ENCODE data around the gene RASGRP4. TPM values are rescaled to one million over a fixed set of nuclear protein-coding genes. Genes with fewer than 3 reads are reported as not detected.
"Not testable (repeated sequence)": the region's sequence is repeated elsewhere in the genome, so short reads cannot be mapped to it uniquely, and the experiment has no call there.

Gene RASGRP4, protein sequence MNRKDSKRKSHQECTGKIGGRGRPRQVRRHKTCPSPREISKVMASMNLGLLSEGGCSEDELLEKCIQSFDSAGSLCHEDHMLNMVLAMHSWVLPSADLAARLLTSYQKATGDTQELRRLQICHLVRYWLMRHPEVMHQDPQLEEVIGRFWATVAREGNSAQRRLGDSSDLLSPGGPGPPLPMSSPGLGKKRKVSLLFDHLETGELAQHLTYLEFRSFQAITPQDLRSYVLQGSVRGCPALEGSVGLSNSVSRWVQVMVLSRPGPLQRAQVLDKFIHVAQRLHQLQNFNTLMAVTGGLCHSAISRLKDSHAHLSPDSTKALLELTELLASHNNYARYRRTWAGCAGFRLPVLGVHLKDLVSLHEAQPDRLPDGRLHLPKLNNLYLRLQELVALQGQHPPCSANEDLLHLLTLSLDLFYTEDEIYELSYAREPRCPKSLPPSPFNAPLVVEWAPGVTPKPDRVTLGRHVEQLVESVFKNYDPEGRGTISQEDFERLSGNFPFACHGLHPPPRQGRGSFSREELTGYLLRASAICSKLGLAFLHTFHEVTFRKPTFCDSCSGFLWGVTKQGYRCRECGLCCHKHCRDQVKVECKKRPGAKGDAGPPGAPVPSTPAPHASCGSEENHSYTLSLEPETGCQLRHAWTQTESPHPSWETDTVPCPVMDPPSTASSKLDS
- total RNA-seq (2014; rRNA removed; shearing (Covaris generic); ENCODE audit: low replicate concordance): 0.14 and 0.15 TPM in 2 replicates

DNA sequence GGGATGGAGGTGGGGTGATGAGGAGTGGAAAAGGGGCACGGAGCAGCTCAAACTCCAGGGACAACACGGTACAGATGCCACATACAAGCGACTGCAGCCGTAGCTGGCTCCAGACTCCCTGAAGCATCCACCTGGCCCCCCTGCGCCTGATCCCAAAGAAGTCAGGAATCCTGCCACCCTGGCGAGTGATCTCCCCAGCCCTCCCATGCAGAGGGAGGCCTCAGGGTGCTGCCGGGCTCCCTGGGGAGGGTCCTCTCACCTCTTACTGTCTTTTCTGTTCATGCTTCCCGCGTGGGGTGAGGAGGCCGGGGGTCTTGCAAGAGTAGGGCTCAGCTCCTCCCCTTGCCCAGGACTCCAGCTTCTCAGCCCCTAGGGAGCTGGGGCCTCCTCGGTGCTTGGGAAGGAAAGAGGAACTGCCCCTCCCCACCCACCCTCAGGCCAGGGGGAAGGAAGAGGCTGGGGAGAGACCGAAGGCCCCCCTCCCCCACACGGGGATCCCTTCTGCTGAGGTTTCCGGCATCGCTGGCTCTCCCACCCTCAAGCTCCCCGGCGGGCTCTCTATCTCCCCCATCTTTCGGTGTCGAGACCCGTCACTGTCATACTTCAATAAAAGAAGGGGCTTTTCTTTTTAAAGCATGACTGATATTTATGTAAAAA, at the start of gene RASGRP4:
Gene RASGRP4 (minus strand): TSS at position 410 of the 657 bp plus-strand sequence. CDS start 128 bp downstream, at position 282.
- Histone ChIP-seq H3K4me3 (ENCODE audit: low read length) (no peak within 1 kb of the TSS), H3K79me2 (ENCODE audit: low read length) (no peaks in the 10 kb centered on the region), H4K20me1 (ENCODE audit: insufficient read depth, low read depth, low read length) (no peaks in the 10 kb centered on the region), H3K9me3 (ENCODE audit: low read length) (no peaks in the 10 kb centered on the region), H3K4me1 (ENCODE audit: low read length) (no peaks in the 10 kb centered on the region), H3K36me3 (ENCODE audit: insufficient read depth, low read length) (no peaks in the 10 kb centered on the region), H3K9ac (ENCODE audit: low read length) (no peak within 1 kb of the TSS), H3K9me2 (replicated peaks; ENCODE audit: insufficient read depth, low read length) (no peaks in the 10 kb centered on the region), H2AFZ (ENCODE audit: low read length) (no peak within 1 kb of the TSS), H3K4me2 (ENCODE audit: low read depth, low read length, poor library complexity, severe bottlenecking) (no peak within 1 kb of the TSS), H3K27me3 (ENCODE audit: low read length) (no peaks in the 10 kb centered on the region), H3K27ac (ENCODE audit: low read length) (no peak within 1 kb of the TSS)
- DNase-seq: no peak

DNA sequence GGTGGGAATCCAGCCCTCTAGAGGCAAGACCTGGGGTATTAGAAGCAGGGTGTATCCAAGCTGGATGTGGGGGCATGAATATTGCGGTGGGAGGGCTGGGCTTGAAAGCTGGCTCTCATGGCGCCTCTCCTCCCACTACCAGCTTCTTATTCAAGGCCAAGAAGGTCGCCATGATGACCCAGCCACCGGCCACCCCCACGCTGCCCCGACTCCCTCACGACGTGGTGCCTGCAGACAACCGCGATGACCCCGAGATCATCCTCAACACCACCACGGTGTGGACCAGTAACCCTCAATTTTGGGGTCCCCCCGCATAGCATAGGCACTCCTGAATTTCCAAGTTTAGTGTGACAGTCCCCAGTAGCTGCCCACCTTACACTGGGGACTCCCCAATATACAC, 49.2 kb upstream of the RASGRP4 start:
- Histone ChIP-seq H4K20me1 (ENCODE audit: insufficient read depth, low read depth, low read length) (no peaks in the 10 kb centered on the region), H3K79me2 (ENCODE audit: low read length) (no peaks in the 10 kb centered on the region), H3K9me3 (ENCODE audit: low read length) (no peaks in the 10 kb centered on the region), H3K36me3 (ENCODE audit: insufficient read depth, low read length) (no peaks in the 10 kb centered on the region), H3K4me1 (ENCODE audit: low read length) (no peaks in the 10 kb centered on the region), H3K27ac (ENCODE audit: low read length) (no peak overlapping the region), H3K4me3 (ENCODE audit: low read length) (no peak overlapping the region), H3K9me2 (replicated peaks; ENCODE audit: insufficient read depth, low read length) (no peaks in the 10 kb centered on the region), H3K27me3 (ENCODE audit: low read length) (no peaks in the 10 kb centered on the region), H3K4me2 (ENCODE audit: low read depth, low read length, poor library complexity, severe bottlenecking) (no peak overlapping the region), H3K9ac (ENCODE audit: low read length) (no peak overlapping the region), H2AFZ (ENCODE audit: low read length) (no peak overlapping the region)
- DNase-seq: no peak

DNA sequence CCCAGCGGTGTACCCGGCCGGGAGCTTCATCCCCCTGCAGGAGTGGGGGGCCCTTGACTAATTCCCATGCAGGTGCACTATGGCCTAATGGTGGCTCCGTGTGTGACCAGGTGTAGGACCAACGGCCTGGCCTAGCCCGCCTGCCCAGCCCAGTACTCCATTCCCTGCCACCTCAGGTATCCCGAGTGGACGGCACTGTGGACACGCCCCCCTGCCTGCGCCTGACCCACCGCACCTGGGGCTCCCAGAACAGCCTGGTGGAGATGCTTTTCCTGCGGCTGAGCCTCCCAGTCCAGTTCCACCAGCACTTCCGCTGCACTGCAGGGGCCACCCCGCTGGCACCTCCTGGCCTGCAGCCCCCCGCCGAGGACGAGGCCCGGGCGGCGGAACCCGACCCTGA, 47.2 kb upstream of the RASGRP4 start:
- H3K9me2 ChIP-seq (replicated peaks; ENCODE audit: insufficient read depth, low read length): no peaks in the 10 kb centered on the region
- H3K36me3 ChIP-seq (ENCODE audit: insufficient read depth, low read length): no peaks in the 10 kb centered on the region
- H4K20me1 ChIP-seq (ENCODE audit: insufficient read depth, low read depth, low read length): no peaks in the 10 kb centered on the region
- H3K27ac ChIP-seq (ENCODE audit: low read length): no peak overlapping the region
- no peak overlapping the region for H2AFZ ChIP-seq (ENCODE audit: low read length)
- no peak overlapping the region for H3K4me3 ChIP-seq (ENCODE audit: low read length)
- no peaks in the 10 kb centered on the region for H3K9me3 ChIP-seq (ENCODE audit: low read length)
- no peak overlapping the region for H3K9ac ChIP-seq (ENCODE audit: low read length)
- H3K79me2 ChIP-seq (ENCODE audit: low read length): no peaks in the 10 kb centered on the region
- DNase-seq: no peak
- no peaks in the 10 kb centered on the region for H3K4me1 ChIP-seq (ENCODE audit: low read length)
- H3K27me3 ChIP-seq (ENCODE audit: low read length): no peaks in the 10 kb centered on the region
- H3K4me2 ChIP-seq (ENCODE audit: low read depth, low read length, poor library complexity, severe bottlenecking): no peak overlapping the region

DNA sequence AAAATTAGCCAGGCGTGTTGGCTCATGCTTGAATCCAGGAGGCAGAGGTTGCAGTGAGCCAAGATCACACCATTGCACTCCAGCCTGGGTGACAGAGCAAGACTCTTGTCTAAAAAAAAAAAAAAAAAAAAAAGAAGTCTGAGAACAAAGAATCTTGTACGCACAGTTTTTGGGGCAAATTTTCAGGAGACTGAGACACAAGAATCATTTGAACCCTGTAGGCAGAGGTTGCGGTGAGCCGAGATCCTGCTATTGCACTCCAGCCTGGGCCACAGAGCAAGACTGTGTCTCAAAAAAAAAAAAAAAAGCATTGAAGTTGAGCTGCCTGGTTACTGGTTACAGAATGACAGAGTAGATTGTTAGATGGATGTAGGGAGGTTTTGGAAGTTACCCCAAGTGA, 46.7 kb upstream of the RASGRP4 start:
- not testable (repeated sequence) for H3K36me3 ChIP-seq (ENCODE audit: insufficient read depth, low read length); H3K79me2 ChIP-seq (ENCODE audit: low read length); DNase-seq; H3K9ac ChIP-seq (ENCODE audit: low read length); H3K4me3 ChIP-seq (ENCODE audit: low read length); H3K27ac ChIP-seq (ENCODE audit: low read length); H3K9me3 ChIP-seq (ENCODE audit: low read length); H3K4me1 ChIP-seq (ENCODE audit: low read length); H2AFZ ChIP-seq (ENCODE audit: low read length); H3K27me3 ChIP-seq (ENCODE audit: low read length); H3K9me2 ChIP-seq (replicated peaks; ENCODE audit: insufficient read depth, low read length); H4K20me1 ChIP-seq (ENCODE audit: insufficient read depth, low read depth, low read length); H3K4me2 ChIP-seq (ENCODE audit: low read depth, low read length, poor library complexity, severe bottlenecking)

DNA sequence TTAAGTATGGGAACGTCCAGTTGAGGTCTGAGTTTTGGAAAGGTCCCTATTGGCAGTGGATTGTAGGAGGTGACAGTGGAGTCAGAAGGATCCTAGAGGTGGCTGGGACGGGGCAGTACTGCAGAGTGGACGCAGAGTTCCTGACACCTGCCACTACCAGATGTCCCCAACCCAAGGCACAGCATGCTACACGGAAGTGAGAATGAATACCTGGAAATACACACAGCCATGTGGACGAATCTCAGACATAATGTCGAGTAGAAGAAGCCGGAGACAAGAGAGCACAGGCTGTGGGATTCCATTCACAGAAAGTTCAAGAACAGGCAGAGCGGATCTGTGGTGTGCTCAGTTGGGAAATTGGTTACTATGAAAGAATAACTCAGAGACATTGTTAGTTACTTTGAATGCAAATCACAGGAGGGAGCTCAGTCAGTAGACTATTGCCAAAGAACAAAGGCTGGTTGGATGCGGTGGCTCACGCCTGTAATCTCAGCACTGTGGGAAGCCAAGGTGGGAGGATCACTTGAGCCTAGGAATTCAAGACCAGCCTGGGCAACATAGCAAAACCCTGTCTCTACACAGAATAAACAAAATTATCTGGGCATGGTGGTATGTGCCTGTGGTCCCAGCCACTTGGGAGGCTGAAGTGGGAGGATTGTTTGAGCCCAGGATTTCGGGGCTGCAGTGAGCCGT, 44.9 kb upstream of the RASGRP4 start:
- no peak overlapping the region for H3K27ac ChIP-seq (ENCODE audit: low read length)
- H3K9me3 ChIP-seq (ENCODE audit: low read length): no peaks in the 10 kb centered on the region
- no peaks in the 10 kb centered on the region for H3K9me2 ChIP-seq (replicated peaks; ENCODE audit: insufficient read depth, low read length)
- no peak overlapping the region for H3K4me2 ChIP-seq (ENCODE audit: low read depth, low read length, poor library complexity, severe bottlenecking)
- no peak for DNase-seq
- no peak overlapping the region for H3K4me3 ChIP-seq (ENCODE audit: low read length)
- no peaks in the 10 kb centered on the region for H3K27me3 ChIP-seq (ENCODE audit: low read length)
- no peak overlapping the region for H3K9ac ChIP-seq (ENCODE audit: low read length)
- no peaks in the 10 kb centered on the region for H4K20me1 ChIP-seq (ENCODE audit: insufficient read depth, low read depth, low read length)
- H2AFZ ChIP-seq (ENCODE audit: low read length): no peak overlapping the region
- no peaks in the 10 kb centered on the region for H3K4me1 ChIP-seq (ENCODE audit: low read length)
- H3K36me3 ChIP-seq (ENCODE audit: insufficient read depth, low read length): no peaks in the 10 kb centered on the region
- H3K79me2 ChIP-seq (ENCODE audit: low read length): no peaks in the 10 kb centered on the region

DNA sequence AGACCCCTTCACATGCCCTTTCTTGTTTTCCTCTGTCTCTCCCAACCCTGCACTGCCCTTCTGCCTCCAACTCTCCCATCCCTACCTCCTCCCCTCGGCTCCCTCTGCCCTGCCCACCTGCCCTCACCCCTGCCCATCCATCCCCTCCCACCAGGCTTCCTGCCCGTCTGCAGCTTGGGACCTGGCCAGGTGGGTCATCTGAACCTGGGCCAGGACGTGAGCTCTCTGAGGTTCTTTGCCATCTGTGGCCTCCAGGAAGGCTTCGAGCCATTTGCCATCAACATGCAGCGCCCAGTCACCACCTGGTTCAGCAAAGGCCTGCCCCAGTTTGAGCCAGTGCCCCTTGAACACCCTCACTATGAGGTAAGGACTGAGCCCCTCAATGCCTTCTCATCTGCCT, 43.1 kb upstream of the RASGRP4 start:
- Histone ChIP-seq H3K9me3 (ENCODE audit: low read length) (no peaks in the 10 kb centered on the region), H3K9ac (ENCODE audit: low read length) (no peak overlapping the region), H2AFZ (ENCODE audit: low read length) (no peak overlapping the region), H4K20me1 (ENCODE audit: insufficient read depth, low read depth, low read length) (no peaks in the 10 kb centered on the region), H3K27ac (ENCODE audit: low read length) (no peak overlapping the region), H3K9me2 (replicated peaks; ENCODE audit: insufficient read depth, low read length) (no peaks in the 10 kb centered on the region), H3K4me3 (ENCODE audit: low read length) (no peak overlapping the region), H3K79me2 (ENCODE audit: low read length) (no peaks in the 10 kb centered on the region), H3K4me1 (ENCODE audit: low read length) (no peaks in the 10 kb centered on the region), H3K4me2 (ENCODE audit: low read depth, low read length, poor library complexity, severe bottlenecking) (no peak overlapping the region), H3K27me3 (ENCODE audit: low read length) (no peaks in the 10 kb centered on the region), H3K36me3 (ENCODE audit: insufficient read depth, low read length) (no peaks in the 10 kb centered on the region)
- DNase-seq: no peak

DNA sequence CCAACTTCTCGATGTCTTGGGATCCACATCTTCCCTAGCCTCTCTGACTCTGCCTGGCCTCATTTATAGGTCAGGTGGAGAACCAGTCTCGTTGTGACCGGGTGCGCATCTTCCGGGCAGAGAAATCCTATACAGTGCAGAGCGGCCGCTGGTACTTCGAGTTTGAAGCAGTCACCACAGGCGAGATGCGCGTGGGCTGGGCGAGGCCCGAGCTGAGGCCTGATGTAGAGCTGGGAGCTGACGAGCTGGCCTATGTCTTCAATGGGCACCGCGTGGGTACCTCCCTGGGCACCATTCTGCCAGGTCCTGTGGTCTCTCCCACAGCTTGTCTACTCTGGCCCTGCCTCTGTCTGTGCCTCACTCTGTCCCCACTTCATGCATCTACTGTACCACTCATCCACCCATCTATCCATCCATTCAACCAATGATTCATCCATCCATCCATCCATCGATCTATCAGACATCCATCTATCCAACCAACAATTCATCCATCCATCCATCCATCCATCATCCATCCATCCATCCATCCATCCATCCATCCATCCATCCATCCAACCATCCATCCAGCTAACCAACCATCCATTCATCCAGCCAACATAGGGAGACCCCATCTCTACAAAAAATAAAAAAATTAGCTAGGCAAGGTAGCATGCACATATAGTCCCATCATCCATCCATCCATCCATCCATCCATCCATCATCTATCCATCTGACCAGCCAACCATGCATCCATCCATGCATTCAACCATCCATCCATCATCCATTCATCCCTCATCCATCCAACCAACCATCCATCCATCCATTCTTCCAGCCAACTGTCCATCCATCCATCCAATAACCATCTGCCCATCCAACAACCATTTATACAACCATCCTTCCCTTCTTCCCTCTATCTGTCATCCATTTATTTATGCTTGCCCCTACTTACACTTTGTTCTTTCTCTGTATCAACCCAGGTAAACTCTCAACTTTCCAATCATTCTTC, 41.8 kb upstream of the RASGRP4 start:
- Histone ChIP-seq H3K27ac (ENCODE audit: low read length) (no peak overlapping the region), H3K4me3 (ENCODE audit: low read length) (no peak overlapping the region), H3K4me2 (ENCODE audit: low read depth, low read length, poor library complexity, severe bottlenecking) (no peak overlapping the region), H3K27me3 (ENCODE audit: low read length) (no peaks in the 10 kb centered on the region), H3K9me3 (ENCODE audit: low read length) (no peaks in the 10 kb centered on the region), H3K4me1 (ENCODE audit: low read length) (no peaks in the 10 kb centered on the region), H3K9me2 (replicated peaks; ENCODE audit: insufficient read depth, low read length) (no peaks in the 10 kb centered on the region), H3K79me2 (ENCODE audit: low read length) (no peaks in the 10 kb centered on the region), H3K36me3 (ENCODE audit: insufficient read depth, low read length) (no peaks in the 10 kb centered on the region), H3K9ac (ENCODE audit: low read length) (no peak overlapping the region), H2AFZ (ENCODE audit: low read length) (no peak overlapping the region), H4K20me1 (ENCODE audit: insufficient read depth, low read depth, low read length) (no peaks in the 10 kb centered on the region)
- DNase-seq: no peak

Data from Karpas-422 (cell line).